Ovary (tissue), 1 donor: ENCODE measurements around the gene EPS8L2.

Experiments used
- EP300 ChIP-seq: sonication (generic); formaldehyde crosslinking; IDR thresholded peaks from one replicate; pipeline ENCODE4 v1.6.1; 2017; ENCODE audit warnings: antibody characterized with exemption
- POLR2A ChIP-seq: fragments of 450-650 bp; IDR thresholded peaks from one replicate; pipeline ENCODE4 v1.6.1; 2017; ENCODE audit warnings: antibody characterized with exemption, mild to moderate bottlenecking, moderate library complexity

DNA sequence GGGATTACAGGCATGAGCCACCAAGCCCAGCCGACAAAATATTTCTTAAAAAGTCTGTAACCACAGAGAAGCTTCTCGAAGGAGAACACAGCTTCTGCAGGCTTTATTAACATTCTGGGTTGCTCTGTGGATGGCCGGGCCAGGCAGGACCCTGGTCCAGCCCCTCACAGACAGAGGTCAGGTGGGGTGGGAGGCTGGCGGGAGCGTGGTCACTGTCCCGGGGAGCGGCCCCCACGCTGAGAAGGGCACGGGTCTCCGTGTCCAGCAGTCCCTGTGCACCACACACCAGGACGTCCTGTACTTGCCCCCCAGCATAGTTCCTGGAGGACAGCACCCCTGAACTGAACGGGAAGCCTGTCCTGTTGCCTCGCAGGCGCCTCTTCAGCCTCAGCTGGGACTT lies 49.6 kb upstream of the EPS8L2 start:
- TF ChIP-seq EP300 = no peak
- TF ChIP-seq POLR2A = no peak
